Stimulated activated CD8-positive, alpha-beta memory T cell treated with anti-CD3 and anti-CD28 coated beads, Interleukin-7, amount 100 ng/mL, for 4 hours (primary cell): Measurements from ENCODE around the gene KMT2D.

Experiments used
- DNase-seq, 2 donors: peaks; one replicate each; pipeline ENCODE4 v3.0.0-alpha.2; 2020; ENCODE audit warnings: low read depth in 2 of 2

KMT2D gene

DNA sequence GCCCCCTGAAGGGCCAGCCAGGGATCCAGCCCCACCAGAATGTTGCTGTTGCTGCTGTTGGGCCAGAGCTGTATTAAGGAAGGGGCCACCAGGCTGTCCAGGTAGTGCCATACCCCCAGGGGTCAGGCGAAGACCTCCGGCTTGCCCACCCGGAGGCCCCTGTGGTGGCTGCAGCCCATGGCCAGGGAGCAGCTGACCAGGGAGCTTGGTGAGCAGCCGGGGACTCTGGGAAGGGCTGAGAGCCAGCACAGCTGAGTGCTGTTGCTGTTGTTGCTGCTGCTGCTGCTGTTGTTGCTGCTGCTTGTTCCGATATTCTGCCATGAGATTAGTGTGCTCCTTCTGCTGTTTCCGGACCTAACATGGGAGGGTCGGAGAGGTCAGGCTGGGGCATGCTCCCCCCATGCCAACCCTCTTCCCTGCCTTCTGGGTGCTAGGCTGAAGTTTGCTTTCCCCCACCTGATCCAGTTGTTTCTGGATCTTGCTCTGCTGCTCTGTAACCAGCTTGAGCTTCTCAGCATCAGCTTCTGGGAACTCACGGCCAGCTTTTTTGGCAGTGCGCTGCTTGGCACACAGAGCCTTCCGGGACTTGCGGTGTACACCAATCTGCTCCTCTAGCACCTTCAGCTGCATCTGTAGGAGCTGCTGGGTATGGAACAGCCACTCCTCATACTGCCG lies 26.8 kb downstream of the KMT2D start:
- no peak for DNase-seq

DNA sequence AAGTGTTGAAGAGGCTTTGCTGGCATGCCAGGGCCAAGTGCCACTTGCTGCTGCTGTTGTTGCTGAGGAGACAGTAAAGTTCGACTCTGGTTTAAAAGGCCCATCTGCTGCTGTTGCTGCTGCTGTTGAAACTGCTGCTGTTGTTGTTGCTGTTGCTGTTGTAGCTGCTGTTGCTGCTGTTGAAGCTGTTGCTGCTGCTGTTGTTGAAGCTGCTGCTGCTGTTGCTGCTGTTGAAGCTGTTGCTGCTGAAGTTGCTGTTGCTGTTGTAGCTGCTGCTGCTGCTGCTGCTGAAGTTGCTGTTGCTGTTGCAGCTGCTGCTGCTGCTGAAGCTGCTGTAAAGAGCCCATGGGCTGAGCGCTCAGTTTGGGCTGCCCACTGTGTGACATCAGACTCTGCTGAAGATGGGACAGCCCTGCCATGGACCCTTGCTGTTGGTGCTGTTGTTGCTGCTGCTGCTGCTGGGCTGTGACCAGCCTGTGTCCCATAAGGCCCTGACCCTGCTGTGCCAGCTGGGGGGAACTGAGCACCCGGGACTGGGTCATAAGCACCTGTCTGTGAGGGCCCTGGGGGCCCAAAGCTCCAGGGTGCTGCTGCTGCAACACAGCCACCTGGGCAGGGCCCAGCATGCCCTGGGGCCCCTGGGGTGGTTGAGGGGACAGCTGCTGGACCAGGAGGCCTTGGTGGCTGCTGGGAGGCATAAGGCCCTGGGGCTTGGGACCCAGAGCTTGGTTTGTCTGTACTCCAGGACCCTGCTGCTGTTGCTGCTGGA lies 27.7 kb downstream of the KMT2D start:
- DNase-seq, result no peak

DNA sequence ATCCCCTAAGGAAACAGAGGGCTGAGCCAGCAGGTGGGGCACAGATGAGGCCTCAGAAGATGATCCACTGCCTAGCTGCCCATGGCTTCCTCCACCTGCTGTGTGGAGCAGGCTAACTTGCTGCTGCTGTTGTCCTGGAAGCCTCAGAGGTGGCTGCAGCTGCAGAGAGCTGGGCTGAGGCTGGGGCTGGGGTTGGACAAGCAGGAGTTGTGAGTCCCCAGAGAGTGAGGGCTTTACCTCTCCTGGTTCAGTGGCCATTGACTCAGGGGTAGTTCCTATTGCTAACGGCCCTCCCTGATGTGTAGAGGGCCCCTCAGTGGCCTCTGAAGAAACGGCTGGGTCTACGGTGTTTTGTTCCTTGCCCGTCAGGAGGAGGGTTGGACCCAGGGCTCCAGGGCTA lies 28.3 kb downstream of the KMT2D start:
- DNase-seq, result no peak

DNA sequence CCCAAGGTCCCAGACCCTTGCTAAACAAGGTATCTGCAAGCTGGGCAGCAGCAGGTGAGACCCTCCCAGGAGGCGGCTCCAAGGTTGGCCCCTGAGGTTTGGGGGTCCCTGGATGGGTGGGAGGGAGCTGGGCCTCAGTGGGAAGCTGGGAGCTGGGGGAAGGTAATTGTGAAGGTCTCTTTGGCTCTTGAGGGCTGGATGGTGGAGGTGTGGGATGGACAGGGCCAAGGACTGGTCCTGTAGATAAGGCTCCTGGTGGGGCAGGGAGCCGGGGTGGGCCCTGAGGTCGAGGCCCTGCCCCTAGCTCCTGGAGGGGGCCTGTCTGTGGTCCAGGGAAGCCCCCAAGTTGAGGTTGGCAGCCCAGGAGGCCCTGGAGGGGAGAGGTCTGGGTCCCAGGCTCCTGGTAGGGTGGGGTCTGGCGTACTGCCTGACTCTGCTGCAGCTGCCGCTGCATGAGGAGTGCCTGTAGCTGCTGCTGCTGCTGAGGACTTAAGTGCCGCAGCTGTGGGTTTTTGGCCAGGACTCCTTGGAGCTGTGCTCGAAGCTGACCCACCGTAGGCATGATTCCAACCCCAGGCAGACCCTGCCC lies 28.9 kb downstream of the KMT2D start:
- DNase-seq, result no peak

DNA sequence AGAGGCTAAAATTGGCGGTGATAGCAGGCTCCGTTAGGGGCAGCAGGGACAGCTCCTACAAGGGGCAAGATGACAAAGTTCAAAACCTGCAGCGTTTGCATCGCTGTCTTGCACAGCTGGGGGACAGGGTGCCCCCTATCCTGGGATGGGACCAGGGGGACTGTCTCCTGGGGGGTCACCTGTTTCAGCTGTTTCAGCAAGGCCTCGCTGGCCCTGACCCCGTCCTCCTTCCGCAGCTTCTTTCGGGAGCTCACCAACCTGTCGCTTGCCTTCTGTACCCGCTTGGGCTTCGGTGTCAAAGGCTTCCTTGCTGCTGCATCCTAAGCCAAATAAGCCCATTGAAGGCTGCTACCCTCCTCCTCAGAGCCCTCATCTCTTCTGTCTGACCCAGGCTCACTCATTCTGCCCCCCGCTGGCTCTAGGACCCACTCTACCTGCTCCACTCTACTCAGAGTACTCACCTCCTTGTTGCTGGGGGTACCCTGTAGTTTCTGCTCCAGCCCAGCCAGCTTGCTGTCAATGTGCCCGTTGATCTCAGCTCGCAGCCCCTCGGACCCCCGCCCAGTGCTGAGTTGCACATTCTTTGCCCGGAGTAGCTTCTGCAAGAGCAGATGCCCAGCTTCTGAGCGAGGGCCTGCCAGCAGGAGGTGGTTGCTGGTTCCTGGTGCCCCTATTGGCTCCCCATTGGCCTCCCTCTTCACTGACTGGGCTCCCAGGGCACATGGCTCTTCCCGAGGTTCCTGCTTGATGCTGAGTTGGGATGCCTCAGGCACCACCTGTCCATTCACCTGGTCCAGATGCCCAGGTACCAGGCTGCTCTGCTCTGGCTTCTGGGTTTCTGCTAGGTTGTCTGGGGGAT lies 29.7 kb downstream of the KMT2D start:
- DNase-seq, result no peak

- DNase-seq, result no peak
These were observed 30.5 kb downstream of the KMT2D start for GRCh38 chr12:49030119-49030518.

GRCh38 chr12:49028666-49029275 lies 31.8 kb downstream of the KMT2D start:
- no peak for DNase-seq

DNA sequence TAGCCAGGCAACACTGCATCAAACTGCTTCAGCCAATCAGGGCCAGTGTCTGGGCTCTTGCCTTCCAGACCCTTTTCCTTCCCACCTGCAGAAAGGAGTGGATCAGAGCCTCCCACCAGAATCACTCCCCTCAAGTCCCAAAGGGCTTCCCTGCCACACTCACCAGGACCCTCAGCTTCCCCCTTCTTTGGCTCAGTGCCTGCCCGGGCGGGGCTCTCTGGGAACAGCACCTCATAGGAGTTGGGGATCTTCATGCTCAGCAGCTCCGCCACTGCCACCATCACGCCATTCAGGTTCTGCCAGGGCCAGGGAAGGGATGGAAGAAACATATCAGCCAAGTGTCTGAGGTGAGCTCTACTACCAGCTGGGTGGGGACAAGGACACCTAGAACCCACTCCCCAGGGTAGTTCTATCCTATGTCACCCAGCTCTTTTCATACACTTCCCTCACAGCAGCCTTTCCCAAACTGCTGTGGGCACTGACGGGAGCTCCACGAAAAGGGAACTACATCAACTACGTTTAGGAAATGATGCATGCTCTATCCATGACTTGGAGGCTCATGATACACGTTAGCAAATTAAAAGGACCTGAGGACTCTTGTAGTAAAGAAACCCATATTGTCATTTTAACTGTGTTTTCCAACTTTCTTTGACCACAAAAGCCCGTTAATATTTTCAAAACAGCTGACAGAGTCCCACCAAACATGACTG lies 32.6 kb downstream of the KMT2D start:
- DNase-seq, result no peak

GRCh38 chr12:49026678-49027480 lies 33.7 kb downstream of the KMT2D start:
- no peak for DNase-seq

DNA sequence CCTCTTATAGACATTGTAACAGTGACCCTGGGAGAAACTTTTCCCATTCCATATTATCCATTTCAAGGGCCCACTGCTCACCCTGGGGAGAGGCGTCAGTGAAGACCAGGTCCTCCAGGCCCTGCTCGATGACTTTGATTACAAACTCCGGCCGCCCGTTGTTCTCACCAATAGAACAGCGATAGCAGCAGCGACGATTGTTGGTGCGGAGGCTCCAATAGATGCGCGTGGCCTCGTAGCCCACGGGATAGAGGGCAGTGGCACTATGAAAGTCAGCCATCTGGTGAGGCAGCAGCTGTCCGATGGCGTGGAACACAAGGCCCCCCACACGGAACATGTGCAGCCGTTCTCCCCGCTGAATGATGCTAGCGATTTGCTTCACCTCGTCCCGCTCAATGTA lies 34.5 kb downstream of the KMT2D start:
- DNase-seq, result no peak

DNA sequence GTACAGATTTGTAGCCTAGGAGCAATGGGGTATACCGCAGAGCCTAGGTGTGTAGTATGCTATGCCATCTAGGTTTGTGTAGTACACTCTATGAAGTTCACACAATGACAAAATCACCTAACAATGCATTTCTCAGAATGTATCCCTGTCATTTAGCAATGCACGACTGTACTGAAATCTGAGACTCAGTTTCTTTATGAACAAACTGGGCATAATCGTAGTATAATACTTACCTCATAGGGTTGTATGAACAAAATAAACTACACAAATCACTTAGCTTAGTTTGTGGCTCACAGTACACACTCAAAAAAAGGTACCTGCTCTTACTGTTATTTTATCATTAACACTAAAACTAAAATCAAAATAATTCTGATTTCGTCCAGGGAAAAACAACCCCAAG lies 35.1 kb downstream of the KMT2D start:
- no peak for DNase-seq

- no peak for DNase-seq
These were observed 36.1 kb downstream of the KMT2D start for GRCh38 chr12:49024543-49024942.

DNA sequence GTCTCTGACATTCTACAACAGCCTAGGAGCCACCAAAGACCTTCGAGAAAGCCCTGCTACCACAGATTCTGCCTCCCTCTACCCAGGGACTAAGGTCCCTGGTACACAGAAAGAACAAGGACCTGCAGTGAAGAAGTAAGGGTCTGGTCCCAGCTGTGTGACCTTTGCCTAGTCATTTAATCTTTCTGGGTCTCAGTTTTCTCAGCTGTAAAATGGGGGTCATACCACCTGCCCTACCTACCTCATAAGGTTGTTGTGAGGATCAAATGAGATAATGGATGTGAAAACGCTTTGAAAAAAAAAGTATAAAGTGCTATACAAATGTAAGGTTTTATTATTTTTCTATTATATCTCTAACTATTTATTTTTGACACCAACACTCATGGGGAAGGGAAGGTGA lies 36.8 kb downstream of the KMT2D start:
- DNase-seq, result no peak

DNA sequence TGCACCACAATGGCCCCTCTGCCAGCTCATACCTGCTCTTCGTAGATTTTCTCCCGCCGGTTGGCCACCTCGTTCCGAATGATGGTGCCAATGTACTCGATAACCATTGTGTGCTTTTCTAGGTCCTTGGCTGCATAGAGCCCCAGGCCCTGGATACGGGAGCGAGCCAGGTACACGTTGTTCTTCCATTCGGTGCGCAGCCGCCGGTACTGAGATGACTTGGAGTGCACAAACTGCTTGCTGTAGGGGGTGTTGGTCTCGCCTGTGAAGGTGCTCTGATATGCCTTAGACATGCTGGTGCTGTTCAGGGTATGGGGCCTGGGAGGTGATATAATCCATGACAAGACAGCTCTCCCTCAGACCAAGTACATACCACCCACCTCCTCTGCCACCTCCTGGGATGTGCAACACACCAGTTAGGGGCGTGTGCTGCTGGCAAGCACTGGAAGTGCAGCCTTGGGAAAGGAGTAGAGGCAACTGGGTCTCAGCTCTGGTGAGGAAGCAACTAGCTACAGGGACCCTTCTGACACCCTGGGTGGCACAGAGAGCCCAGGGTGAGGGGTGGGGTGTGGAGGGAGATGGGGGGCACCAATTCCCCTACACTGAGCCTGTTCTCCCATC lies 37.9 kb downstream of the KMT2D start:
- DNase-seq, result no peak

DNA sequence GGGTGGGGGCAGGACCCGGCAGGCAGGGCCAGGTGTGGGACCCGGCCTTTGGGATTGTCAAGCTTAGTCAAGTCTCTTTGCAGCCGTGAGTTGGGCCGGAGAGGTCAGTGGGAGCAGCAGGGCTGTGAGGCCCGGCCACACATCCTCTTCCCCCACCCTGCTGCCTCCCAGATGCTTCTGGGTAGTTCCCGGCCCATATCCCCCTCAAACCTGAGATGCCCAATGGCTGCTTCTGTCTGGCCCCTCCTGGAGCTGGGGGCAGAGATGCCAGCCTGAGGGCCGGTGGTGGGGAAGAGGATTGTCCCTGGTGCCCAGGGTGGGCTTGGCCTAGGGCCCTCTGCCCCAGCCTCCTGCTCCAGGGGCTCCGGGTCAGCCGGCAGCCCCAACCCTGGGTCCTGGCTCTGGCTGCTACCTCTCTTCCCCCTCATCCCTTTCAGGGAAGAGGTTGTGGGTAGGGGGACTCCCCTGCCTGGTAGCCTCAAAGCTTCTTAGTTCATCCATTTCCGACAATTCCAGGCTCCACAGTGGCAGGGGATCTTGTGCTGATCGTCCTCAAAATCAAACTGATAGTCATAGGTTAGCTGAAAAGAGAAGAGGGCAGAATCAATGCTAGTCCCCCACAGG lies 39.2 kb downstream of the KMT2D start:
- DNase-seq, result no peak

- DNase-seq, result no peak
These were observed 40.2 kb downstream of the KMT2D start for GRCh38 chr12:49020441-49020840.

DNA sequence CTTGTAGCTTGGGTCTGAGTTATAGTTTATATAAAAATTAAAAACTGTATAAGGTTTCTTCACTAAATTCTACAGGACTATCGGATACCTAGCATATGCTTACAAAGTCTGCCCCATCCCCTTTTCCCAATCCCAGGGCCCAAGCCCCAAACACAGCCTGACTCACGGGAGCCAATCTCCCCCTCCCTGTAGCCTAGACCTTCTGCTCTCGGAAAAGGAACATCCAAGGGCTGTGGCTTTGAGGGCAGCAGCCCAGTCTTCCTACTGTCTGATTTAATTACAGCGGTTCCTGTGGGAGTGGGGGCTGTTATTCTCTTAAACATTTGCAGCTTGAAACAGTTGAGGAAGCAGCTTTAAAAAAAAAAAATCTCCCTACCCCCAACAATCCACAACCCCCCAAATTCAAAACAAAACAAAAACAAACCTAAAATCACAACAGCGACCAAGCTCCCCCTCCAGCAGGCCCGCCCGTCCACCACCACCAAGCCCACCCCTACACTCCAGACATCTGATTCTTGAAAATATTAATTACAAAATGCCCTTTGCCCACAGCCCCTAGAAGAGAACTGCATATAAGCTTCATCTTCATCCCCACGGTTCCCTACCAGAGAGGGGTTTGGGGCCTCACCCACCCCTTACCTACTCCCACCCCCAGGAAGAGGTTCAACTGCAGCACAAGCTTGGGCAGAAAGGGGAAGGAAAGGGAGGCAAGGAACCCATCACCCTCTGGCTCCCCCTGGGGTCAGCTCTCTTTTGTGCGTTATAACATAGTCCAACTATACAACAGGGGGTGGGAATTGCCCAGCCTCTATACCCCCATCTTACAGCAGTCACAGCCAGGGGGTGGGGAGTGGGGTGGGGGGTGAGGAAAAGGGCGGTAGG lies 40.9 kb downstream of the KMT2D start:
- DNase-seq, result no peak

DNA sequence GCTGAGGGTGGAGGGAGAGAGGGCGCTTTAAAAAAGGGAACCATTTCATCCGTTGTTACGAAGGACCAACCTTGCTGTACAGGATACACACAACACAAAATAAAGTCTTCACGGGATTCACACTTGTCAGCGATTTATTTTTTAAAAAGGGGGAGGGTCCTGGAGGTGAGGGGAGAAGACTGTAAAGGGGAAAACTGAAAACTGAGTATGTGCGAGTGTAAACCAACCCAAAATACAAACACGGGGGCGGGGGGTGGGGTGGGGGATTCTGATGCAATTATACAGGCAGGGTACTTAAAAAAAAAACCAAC lies 41.5 kb downstream of the KMT2D start:
- DNase-seq, result no peak
